ENCODE data around the gene ATG14.

ATG14 gene

GRCh38 chr14:55333711-55334485, 77.7 kb downstream of the ATG14 start:
- in situ Hi-C loops (cut with HindIII; ENCODE audit: low pct_ligation_motif_present, low pct_unique_long_range_greater_than_20kb, low sequenced_read_pairs): no loop called here
- DNase-seq: no peak

- in situ Hi-C loops (cut with HindIII; ENCODE audit: low pct_ligation_motif_present, low pct_unique_long_range_greater_than_20kb, low sequenced_read_pairs): no loop called here
- DNase-seq: peak; percentile 8
Measured at GRCh38 chr14:55332654-55333570, 78.7 kb downstream of the ATG14 start.

GRCh38 chr14:55329999-55330710, 81.5 kb downstream of the ATG14 start:
- no peak for DNase-seq
- in situ Hi-C loops (cut with HindIII; ENCODE audit: low pct_ligation_motif_present, low pct_unique_long_range_greater_than_20kb, low sequenced_read_pairs): no loop called here

- in situ Hi-C loops (cut with HindIII; ENCODE audit: low pct_ligation_motif_present, low pct_unique_long_range_greater_than_20kb, low sequenced_read_pairs): no loop called here
- DNase-seq: no peak
Measured at GRCh38 chr14:55328317-55328716, 83.3 kb downstream of the ATG14 start.

GRCh38 chr14:55327179-55327578, 84.5 kb downstream of the ATG14 start:
- no peak for DNase-seq
- in situ Hi-C loops (cut with HindIII; ENCODE audit: low pct_ligation_motif_present, low pct_unique_long_range_greater_than_20kb, low sequenced_read_pairs): no loop called here

- in situ Hi-C loops (cut with HindIII; ENCODE audit: low pct_ligation_motif_present, low pct_unique_long_range_greater_than_20kb, low sequenced_read_pairs): no loop called here
Measured at GRCh38 chr14:55324812-55325211, 86.8 kb downstream of the ATG14 start.

GRCh38 chr14:55323910-55324309, 87.7 kb downstream of the ATG14 start:
- DNase-seq: no peak
- in situ Hi-C loops (cut with HindIII; ENCODE audit: low pct_ligation_motif_present, low pct_unique_long_range_greater_than_20kb, low sequenced_read_pairs): no loop called here

More at GRCh38 chr14:55324812-55325211, 86.8 kb downstream of the ATG14 start:
- no peak for DNase-seq

- DNase-seq: no peak
- in situ Hi-C loops (cut with HindIII; ENCODE audit: low pct_ligation_motif_present, low pct_unique_long_range_greater_than_20kb, low sequenced_read_pairs): no loop called here
Measured at GRCh38 chr14:55318694-55319093, 92.9 kb downstream of the ATG14 start.

- no peak for DNase-seq
- in situ Hi-C loops (cut with HindIII; ENCODE audit: low pct_ligation_motif_present, low pct_unique_long_range_greater_than_20kb, low sequenced_read_pairs): no loop called here
Measured at GRCh38 chr14:55317542-55318306, 93.9 kb downstream of the ATG14 start.

GRCh38 chr14:55316564-55316963, 95.1 kb downstream of the ATG14 start:
- no peak for DNase-seq
- in situ Hi-C loops (cut with HindIII; ENCODE audit: low pct_ligation_motif_present, low pct_unique_long_range_greater_than_20kb, low sequenced_read_pairs): no loop called here
